ENCODE results near the gene TMIGD1.
A peak's percentile ranks its signal among the peaks of the same experiment; 100 is the strongest.

DNA sequence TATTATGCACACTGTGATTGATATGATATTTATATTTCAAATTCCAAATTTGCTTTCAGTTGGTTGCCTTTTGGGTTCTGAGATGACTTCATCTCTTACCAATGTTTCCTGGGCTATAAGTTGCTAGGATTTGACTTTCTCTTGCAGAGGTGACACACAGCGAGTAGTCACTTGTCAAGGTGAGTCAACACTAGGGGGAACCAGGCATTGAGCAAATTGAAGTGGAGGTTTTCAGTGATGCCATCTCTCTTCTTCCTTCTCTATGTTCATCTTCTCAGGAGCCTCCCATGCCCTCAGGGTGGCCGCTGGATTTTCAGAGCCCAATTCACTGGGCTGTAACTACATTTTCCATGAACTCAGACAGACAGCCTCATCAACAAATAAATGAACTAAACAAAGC lies 38.9 kb upstream of the TMIGD1 start:
- TF ChIP-seq YY1 (IDR thresholded peaks at IDR 0.05; ENCODE audit: low read depth, low read length) (no peak), FOXK2 (IDR thresholded peaks at IDR 0.05) (no peak), CEBPB (IDR thresholded peaks at IDR 0.05; ENCODE audit: borderline replicate concordance in 1 of 2, low read depth in 2 of 2, low read length in 2 of 2) (no peak), POLR2A (IDR thresholded peaks at IDR 0.05; ENCODE audit: low read depth, low read length) (no peak), SREBF1 (IDR thresholded peaks at IDR 0.05; ENCODE audit: low read length) (no peak), FOS (IDR thresholded peaks at IDR 0.05; ENCODE audit: borderline replicate concordance, extremely low read depth, insufficient read length) (no peak), CREB1 (IDR thresholded peaks at IDR 0.05; ENCODE audit: low read depth) (no peak), EP300 (IDR thresholded peaks at IDR 0.05; ENCODE audit: borderline replicate concordance in 1 of 2, control insufficient read depth in 1 of 2, low read depth in 2 of 2, low read length in 2 of 2) (no peak), NFYB (IDR thresholded peaks at IDR 0.05; ENCODE audit: insufficient read depth, low read depth, low read length) (no peak), CBFB (IDR thresholded peaks at IDR 0.05; ENCODE audit: low read depth) (no peak), GABPA (IDR thresholded peaks at IDR 0.05; ENCODE audit: low read depth) (no peak)
- TF ChIP-seq, protein P1, sequence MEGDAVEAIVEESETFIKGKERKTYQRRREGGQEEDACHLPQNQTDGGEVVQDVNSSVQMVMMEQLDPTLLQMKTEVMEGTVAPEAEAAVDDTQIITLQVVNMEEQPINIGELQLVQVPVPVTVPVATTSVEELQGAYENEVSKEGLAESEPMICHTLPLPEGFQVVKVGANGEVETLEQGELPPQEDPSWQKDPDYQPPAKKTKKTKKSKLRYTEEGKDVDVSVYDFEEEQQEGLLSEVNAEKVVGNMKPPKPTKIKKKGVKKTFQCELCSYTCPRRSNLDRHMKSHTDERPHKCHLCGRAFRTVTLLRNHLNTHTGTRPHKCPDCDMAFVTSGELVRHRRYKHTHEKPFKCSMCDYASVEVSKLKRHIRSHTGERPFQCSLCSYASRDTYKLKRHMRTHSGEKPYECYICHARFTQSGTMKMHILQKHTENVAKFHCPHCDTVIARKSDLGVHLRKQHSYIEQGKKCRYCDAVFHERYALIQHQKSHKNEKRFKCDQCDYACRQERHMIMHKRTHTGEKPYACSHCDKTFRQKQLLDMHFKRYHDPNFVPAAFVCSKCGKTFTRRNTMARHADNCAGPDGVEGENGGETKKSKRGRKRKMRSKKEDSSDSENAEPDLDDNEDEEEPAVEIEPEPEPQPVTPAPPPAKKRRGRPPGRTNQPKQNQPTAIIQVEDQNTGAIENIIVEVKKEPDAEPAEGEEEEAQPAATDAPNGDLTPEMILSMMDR (IDR thresholded peaks at IDR 0.05 in 2 of 3, conservative IDR thresholded peaks at IDR 0.05 in 1 of 3; ENCODE audit: control insufficient read depth in 2 of 3, extremely low read depth in 1 of 3, insufficient read depth in 1 of 3, low read depth in 3 of 3, low read length in 3 of 3), result peak; percentile 16 to 35 (median 31); a peak in 4 of 6 replicates
- TF ChIP-seq, protein P2, sequence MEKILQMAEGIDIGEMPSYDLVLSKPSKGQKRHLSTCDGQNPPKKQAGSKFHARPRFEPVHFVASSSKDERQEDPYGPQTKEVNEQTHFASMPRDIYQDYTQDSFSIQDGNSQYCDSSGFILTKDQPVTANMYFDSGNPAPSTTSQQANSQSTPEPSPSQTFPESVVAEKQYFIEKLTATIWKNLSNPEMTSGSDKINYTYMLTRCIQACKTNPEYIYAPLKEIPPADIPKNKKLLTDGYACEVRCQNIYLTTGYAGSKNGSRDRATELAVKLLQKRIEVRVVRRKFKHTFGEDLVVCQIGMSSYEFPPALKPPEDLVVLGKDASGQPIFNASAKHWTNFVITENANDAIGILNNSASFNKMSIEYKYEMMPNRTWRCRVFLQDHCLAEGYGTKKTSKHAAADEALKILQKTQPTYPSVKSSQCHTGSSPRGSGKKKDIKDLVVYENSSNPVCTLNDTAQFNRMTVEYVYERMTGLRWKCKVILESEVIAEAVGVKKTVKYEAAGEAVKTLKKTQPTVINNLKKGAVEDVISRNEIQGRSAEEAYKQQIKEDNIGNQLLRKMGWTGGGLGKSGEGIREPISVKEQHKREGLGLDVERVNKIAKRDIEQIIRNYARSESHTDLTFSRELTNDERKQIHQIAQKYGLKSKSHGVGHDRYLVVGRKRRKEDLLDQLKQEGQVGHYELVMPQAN (conservative IDR thresholded peaks at IDR 0.05), result no peak

All from GM12878 (cell line).